Osteoblast (primary cell): ENCODE measurements around the gene CASP9. TPM values are rescaled to one million over a fixed set of nuclear protein-coding genes. Genes with fewer than 3 reads are reported as not detected.
"Not testable (repeated sequence)": the region's sequence is repeated elsewhere in the genome, so short reads cannot be mapped to it uniquely, and the experiment has no call there.

Source experiments
- DNase-seq: peaks from one replicate; pipeline ENCODE4 v3.0.0; 2011; ENCODE audit warnings: low spot score, mixed read lengths; ENCODE audit not compliant: insufficient read length; ENCODE audit errors: missing footprints
- H2AFZ ChIP-seq: 2 replicates; pipeline ENCODE4 v1.6.0; 2011; ENCODE audit warnings: mild to moderate bottlenecking, low read length
- H3K27ac ChIP-seq: 2 replicates; pipeline ENCODE4 v1.5.1; 2011; ENCODE audit warnings: mild to moderate bottlenecking, low read depth, low read length, moderate library complexity
- H3K27me3 ChIP-seq: 2 replicates; pipeline ENCODE4 v1.6.0; 2012; ENCODE audit warnings: mild to moderate bottlenecking, control low read depth, inconsistent platforms, low read length, moderate library complexity; ENCODE audit not compliant: insufficient read depth
- H3K36me3 ChIP-seq: 2 replicates; pipeline ENCODE4 v1.5.1; 2011; ENCODE audit warnings: mild to moderate bottlenecking, low read length, control low read depth, moderate library complexity; ENCODE audit not compliant: insufficient read depth
- H3K4me1 ChIP-seq: 2 replicates; pipeline ENCODE4 v1.5.1; 2011; ENCODE audit warnings: mild to moderate bottlenecking, low read length, control low read depth, moderate library complexity; ENCODE audit not compliant: insufficient read depth
- H3K4me2 ChIP-seq: 2 replicates; pipeline ENCODE4 v1.6.0; 2011; ENCODE audit warnings: mild to moderate bottlenecking, low read length; ENCODE audit not compliant: insufficient read depth
- H3K4me3 ChIP-seq: fragments of 200-600 bp; sonication (generic); 3 replicates; pipeline ENCODE4 v1.5.1; 2012; ENCODE audit warnings: mild to moderate bottlenecking, low read length, inconsistent platforms; ENCODE audit not compliant: insufficient read depth
- H3K79me2 ChIP-seq: 2 replicates; pipeline ENCODE4 v1.6.0; 2012; ENCODE audit warnings: mild to moderate bottlenecking, low read length, control low read depth, inconsistent platforms; ENCODE audit not compliant: insufficient read depth
- H3K9me3 ChIP-seq: 2 replicates; pipeline ENCODE4 v1.5.1; 2011; ENCODE audit warnings: low read depth, low read length, control low read depth
- H4K20me1 ChIP-seq: 2 replicates; pipeline ENCODE4 v1.6.0; 2012; ENCODE audit warnings: mild to moderate bottlenecking, low read length, control low read depth; ENCODE audit not compliant: insufficient read depth
- total RNA-seq: library from RNA; depleted of rRNA; stranded (reverse); fragments of >200 nt; gene quantifications from 2 replicates; pipeline ENCODE4 v1.2.3, GENCODE V29; 2012
- TF ChIP-seq, protein P1 (sequence below): IDR thresholded peaks from 2 replicates; pipeline ENCODE4 v1.5.1; 2011; ENCODE audit warnings: mild to moderate bottlenecking, low read depth, low read length, moderate library complexity; ENCODE audit errors: extremely low read depth

The CASP9 gene
- total RNA-seq, 1 donor, result 10.9 TPM

DNA sequence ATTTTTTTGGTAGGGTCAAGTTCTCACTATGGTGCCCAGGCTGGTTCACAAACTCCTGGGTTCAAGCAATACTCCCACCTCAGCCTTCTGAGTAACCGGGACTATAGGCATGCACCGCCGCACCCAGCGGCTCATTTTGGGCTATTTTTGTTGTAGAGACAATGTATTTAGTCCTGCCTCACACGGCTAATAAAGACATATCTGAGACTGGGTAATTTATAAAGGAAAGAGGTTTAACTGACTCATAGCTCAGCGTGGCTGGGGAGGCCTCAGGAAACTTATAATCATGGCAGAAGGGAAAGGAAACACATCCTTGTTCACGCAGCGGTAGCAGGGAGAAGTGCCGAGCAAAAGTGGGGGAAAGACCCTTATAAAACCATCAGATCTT, 63.3 kb downstream of the CASP9 start:
- Histone ChIP-seq H3K27ac (no peak overlapping the region), H3K9me3 (no peaks in the 10 kb centered on the region), H4K20me1 (no peaks in the 10 kb centered on the region), H3K79me2 (no peaks in the 10 kb centered on the region), H3K4me2 (no peak overlapping the region), H3K27me3 (no peaks in the 10 kb centered on the region), H2AFZ (no peak overlapping the region), H3K4me3 (no peak overlapping the region), H3K4me1 (peaks cover 6% of the 10 kb centered on the region), H3K36me3 (no peaks in the 10 kb centered on the region)
- no peak for DNase-seq
- TF ChIP-seq, protein P1, sequence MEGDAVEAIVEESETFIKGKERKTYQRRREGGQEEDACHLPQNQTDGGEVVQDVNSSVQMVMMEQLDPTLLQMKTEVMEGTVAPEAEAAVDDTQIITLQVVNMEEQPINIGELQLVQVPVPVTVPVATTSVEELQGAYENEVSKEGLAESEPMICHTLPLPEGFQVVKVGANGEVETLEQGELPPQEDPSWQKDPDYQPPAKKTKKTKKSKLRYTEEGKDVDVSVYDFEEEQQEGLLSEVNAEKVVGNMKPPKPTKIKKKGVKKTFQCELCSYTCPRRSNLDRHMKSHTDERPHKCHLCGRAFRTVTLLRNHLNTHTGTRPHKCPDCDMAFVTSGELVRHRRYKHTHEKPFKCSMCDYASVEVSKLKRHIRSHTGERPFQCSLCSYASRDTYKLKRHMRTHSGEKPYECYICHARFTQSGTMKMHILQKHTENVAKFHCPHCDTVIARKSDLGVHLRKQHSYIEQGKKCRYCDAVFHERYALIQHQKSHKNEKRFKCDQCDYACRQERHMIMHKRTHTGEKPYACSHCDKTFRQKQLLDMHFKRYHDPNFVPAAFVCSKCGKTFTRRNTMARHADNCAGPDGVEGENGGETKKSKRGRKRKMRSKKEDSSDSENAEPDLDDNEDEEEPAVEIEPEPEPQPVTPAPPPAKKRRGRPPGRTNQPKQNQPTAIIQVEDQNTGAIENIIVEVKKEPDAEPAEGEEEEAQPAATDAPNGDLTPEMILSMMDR, result no peak

DNA sequence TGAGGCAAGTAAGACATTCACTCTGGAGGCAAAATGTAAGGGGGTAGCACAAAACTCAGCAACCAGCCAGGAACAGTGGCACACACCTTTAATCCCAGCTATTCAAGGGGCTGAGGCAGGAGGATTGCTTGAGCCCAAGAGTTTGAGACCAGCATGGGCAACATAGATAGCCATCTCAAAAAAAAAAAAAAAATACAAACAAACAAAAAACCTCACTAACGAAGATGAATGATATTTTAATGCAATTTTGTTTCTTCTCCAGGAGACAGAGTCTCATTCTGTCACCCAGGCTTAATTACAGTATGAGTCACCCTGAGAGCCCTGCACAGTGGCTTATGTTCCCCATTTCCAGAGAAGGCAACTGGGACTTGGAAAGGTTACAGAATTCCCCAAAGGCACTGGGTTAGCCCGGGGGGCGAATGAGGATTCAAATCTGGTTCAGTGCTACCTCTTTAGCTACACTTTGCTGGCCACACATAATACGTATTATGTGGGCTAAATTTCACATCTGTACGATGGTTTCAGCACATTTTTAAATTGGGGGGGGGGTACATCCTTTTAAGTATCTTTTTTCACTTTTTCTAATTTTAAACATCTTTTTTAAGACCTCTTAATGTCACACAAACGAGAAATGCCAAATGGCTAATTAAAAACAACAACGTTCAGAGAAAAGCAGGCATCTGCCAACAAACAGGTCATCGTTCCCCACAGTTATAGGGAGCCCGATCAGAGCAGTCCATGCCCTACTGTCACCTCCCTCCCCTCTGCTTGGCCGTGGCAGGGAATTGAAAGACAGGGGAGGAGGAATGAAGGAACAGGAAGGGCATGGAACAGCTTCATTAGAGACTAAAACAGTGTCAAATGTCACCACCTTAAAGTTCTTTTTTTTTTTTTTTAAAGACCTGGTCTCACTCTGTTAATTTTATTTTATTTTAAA, 64.0 kb downstream of the CASP9 start:
- Histone ChIP-seq H3K4me3 (no peak overlapping the region), H4K20me1 (no peaks in the 10 kb centered on the region), H3K36me3 (no peaks in the 10 kb centered on the region), H3K4me2 (no peak overlapping the region), H3K4me1 (peaks cover 6% of the 10 kb centered on the region), H3K79me2 (no peaks in the 10 kb centered on the region), H2AFZ (no peak overlapping the region), H3K9me3 (no peaks in the 10 kb centered on the region), H3K27me3 (no peaks in the 10 kb centered on the region), H3K27ac (no peak overlapping the region)
- TF ChIP-seq, protein P1, result no peak
- peak; percentile 83 for DNase-seq

DNA sequence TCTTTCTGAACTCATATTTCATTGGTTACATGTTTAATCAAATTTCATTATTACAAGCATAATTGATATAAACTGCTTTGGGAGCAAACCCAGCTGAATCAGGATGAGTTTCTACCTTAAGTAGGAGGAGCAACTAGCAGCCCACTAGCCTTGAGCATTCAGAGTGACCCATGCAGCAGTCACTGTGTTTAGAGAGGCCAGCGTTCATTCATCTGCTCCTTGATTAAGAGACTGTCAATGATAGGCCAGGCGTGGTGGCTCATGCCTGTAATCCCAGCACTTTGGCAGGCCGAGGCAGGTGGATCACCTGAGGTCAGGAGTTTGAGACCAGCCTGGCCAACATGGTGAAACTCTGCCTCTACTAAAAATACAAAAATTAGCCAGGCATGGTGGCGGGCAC, 65.6 kb downstream of the CASP9 start:
- H3K36me3 ChIP-seq, H3K9me3 ChIP-seq, H2AFZ ChIP-seq, H3K4me3 ChIP-seq, H4K20me1 ChIP-seq, H3K27ac ChIP-seq, H3K27me3 ChIP-seq, H3K79me2 ChIP-seq, DNase-seq, H3K4me2 ChIP-seq: not testable (repeated sequence)
- H3K4me1 ChIP-seq, result peaks cover 18% of the 10 kb centered on the region

DNA sequence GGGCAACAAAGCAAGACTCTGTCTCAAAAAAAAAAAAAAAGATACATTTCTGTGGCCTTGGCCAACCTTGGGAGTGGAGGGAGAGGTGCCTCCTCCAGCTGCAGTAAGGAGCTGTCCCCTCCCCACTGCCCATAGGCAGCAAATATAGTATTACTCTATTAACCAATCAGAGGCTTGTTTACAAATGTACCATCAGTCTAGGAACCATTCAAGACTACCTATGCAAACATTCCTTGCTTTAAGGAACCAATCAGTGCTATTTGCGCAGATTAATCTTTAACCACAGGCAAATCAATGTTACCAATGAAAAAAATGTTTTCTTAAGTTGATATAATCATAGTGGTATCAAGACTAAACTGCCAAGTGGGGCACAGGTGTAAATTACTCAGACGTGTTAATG, 66.4 kb downstream of the CASP9 start:
- no peaks in the 10 kb centered on the region for H3K36me3 ChIP-seq
- H3K4me1 ChIP-seq, result peaks cover 18% of the 10 kb centered on the region
- H3K79me2 ChIP-seq, result no peaks in the 10 kb centered on the region
- no peak overlapping the region for H3K27ac ChIP-seq
- no peak for DNase-seq
- no peaks in the 10 kb centered on the region for H4K20me1 ChIP-seq
- no peak overlapping the region for H3K4me2 ChIP-seq
- H3K4me3 ChIP-seq, result no peak overlapping the region
- TF ChIP-seq, protein P1, result no peak
- no peak overlapping the region for H2AFZ ChIP-seq
- no peaks in the 10 kb centered on the region for H3K27me3 ChIP-seq
- no peaks in the 10 kb centered on the region for H3K9me3 ChIP-seq
